Panc1 (cell line): ENCODE results near the gene VTI1A. TPM values are rescaled to one million over a fixed set of nuclear protein-coding genes. Genes with fewer than 3 reads are reported as not detected.

Experiments
- microRNA-seq: library from miRNA; unstranded; fragments of <30 nt; microRNA quantifications from one replicate; pipeline ENCODE4 v1.1.0, GENCODE V29; 2020; ENCODE audit not compliant: unreplicated experiment
- total RNA-seq: library from RNA; stranded (reverse); gene quantifications from one replicate; pipeline ENCODE4 v1.2.1, GENCODE V29; 2021; ENCODE audit not compliant: unreplicated experiment

Gene VTI1A
- total RNA-seq, 1 experiment from 2014 or later = 36.3 TPM

Small RNA genes within 50 kb of the gene (microRNA-seq; reads per million reads assigned to microRNA genes)
- gene MIR4295 = not detected

Other genes with a start within 250 kb of the VTI1A start
- not detected for gene TECTB, start 163.8 kb upstream of the VTI1A start, total RNA-seq
- gene ACSL5, start 73.1 kb upstream of the VTI1A start, total RNA-seq = 2.4 TPM
- 40.3 TPM for gene ZDHHC6, start 301 bp upstream of the VTI1A start, total RNA-seq